ENCODE measurements around the gene MSRB1. TPM values are rescaled to one million over a fixed set of nuclear protein-coding genes. Genes with fewer than 3 reads are reported as not detected.
A peak's percentile ranks its signal among the peaks of the same experiment; 100 is the strongest.

Gene MSRB1, protein sequence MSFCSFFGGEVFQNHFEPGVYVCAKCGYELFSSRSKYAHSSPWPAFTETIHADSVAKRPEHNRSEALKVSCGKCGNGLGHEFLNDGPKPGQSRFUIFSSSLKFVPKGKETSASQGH
- total RNA-seq, result 10 to 100 TPM; 17.9 TPM

DNA sequence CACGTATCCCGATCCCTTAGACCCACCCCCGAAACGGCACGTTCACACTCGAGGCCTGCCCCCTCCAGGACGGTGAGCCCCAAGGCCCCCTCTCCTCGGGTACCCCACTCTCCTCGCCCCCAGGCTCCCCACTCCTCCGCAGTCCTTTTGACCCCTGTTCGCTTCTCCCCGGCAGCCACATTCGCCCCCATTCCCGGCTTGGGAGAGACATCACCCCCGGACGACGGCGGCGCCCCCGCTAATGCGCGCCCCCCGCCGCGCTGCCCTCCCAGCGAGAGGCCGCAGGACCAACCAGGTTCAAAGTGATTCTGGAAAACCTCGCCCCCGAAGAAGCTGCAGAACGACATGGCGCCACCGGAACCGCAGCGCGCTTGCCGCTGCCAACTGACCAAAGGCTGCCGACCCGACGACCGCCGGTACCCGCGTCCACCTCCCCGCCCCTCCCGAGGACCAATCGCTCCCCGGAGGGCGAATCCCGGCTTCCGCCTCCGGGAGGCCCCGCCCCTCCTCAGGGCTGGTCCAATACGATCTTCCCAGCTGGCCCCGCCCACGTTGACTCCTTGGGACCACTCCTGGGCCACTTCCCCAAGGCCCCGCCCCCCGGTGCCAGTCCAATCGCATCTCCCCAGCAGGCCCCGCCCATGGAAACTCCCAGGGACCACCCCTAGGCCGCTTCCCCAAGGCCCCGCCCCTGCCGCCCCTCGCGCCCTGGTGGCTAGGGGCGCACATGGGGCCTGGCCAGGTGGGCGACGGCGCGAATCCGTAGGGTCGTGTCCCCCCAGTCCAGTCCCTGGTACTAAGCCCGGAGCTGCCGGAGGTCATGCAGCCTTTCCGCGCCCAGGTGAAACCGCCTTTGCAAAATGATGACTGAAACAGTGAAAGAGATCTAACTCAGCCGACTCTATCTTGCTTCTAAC is at the start of gene MSRB1:
TSS of gene MSRB1 (minus strand) at position 390 of the 917 bp plus-strand sequence. CDS start at position 347, 43 bp downstream.
- H3K9me3 Mint-ChIP-seq, result no peaks in the 10 kb centered on the region
- CTCF ChIA-PET, result interaction anchor here (1.0 to 2.0 kb wide), 8 partner anchors 14 to 171 kb away, joined by 3 to 10 read pairs (median 4); partner anchors contain the start of genes EME2, MRPS34, NOXO1 and RPS2
- H3K36me3 Mint-ChIP-seq (ENCODE audit: low read depth), result peaks cover 6% of the 10 kb centered on the region
- H3K4me1 Mint-ChIP-seq, result peaks cover 27% of the 10 kb centered on the region
- H3K27me3 Mint-ChIP-seq, result no peaks in the 10 kb centered on the region
- H3K4me3 Mint-ChIP-seq, result peak within 1 kb of the TSS; percentile 84
- POLR2A ChIA-PET, result interaction anchor here (0.6 to 2.7 kb wide), 12 partner anchors 10 to 237 kb away, joined by 3 to 32 read pairs (median 4); partner anchors contain the start of genes FAHD1, HAGH, MAPK8IP3 and NUBP2
- H3K27ac Mint-ChIP-seq, result peak within 1 kb of the TSS; percentile 70
- peak; percentile 100 for DNase-seq

DNA sequence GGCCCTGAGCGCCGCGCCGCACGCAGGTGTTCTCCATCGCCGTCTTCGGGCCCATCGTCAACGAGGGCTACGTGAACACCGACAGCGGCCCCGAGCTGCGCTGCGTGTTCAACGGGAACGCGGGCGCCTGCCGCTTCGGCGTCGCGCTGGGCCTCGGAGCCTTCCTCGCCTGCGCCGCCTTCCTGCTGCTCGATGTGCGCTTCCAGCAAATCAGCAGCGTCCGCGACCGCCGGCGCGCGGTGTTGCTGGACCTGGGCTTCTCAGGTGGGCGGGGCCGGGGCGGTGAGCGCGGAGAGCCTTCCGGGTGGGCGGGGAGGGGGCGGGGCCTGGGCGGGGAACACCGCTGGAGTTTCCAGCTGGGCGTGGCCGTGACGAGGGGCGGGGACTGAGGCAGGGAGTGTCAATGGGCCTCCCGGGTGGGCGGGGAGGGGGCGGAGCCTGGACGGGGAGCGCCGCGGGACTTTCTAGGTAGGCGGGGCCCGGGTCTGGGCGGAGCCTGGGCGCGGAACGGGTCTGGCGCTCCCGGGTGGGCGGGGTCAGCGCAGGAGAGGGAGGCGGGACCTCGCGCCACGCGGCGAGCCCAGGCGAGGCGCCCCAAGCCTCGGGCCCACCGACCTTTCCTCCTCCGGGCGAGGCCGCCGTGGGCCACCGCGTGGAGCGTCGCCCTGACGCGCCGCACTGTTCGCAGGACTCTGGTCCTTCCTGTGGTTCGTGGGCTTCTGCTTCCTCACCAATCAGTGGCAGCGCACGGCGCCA is 49.1 kb upstream of the MSRB1 start:
- H3K4me1 Mint-ChIP-seq, result peaks cover 37% of the 10 kb centered on the region
- peak overlapping the region; percentile 35 for H3K27ac Mint-ChIP-seq
- ChIA-PET POLR2A (interaction anchor here (1.0 to 5.6 kb wide), 9 partner anchors 8 to 222 kb away, joined by 3 to 56 read pairs (median 15); partner anchors contain the start of genes GFER, NOXO1, PGP and RPS2), CTCF (interaction anchor here (1.5 to 3.8 kb wide), 2 partner anchors 12 to 163 kb away, joined by 3 to 36 read pairs; partner anchors contain the start of gene TRAF7)
- peaks cover 12% of the 10 kb centered on the region for H3K36me3 Mint-ChIP-seq (ENCODE audit: low read depth)
- DNase-seq, result peak; percentile 98
- H3K9me3 Mint-ChIP-seq, result no peaks in the 10 kb centered on the region
- H3K4me3 Mint-ChIP-seq, result peak overlapping the region; percentile 73
- peaks cover 14% of the 10 kb centered on the region for H3K27me3 Mint-ChIP-seq

DNA sequence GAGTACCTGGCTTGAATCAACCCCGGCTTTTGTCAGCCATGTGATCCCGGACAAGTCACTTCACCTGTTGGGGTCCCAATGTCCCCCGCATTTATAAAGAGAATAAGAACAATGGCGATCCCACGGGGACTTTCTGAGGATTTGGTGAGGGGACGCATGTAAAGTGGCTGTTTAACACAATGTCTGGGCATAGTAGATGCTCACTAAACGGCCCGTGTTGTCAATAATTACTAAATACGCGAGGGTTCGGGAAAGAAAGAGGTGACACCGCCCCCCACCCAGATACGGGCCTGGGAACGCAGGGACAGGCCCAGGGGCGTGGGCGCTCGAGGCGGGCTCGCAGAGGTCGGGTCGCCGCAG is 48.6 kb upstream of the MSRB1 start:
- DNase-seq, result no peak
- Mint-ChIP-seq H3K27me3 (peaks cover 14% of the 10 kb centered on the region), H3K9me3 (no peaks in the 10 kb centered on the region), H3K27ac (peak overlapping the region; percentile 71), H3K36me3 (ENCODE audit: low read depth) (peaks cover 14% of the 10 kb centered on the region), H3K4me1 (peaks cover 37% of the 10 kb centered on the region), H3K4me3 (peak overlapping the region; percentile 73)
- ChIA-PET CTCF (interaction anchor here (1.5 to 3.8 kb wide), 2 partner anchors 13 to 164 kb away, joined by 3 to 36 read pairs; partner anchors contain the start of gene TRAF7), POLR2A (interaction anchor here (1.0 to 5.6 kb wide), 9 partner anchors 8 to 223 kb away, joined by 3 to 56 read pairs (median 15); partner anchors contain the start of genes GFER, NOXO1, PGP and RPS2)

DNA sequence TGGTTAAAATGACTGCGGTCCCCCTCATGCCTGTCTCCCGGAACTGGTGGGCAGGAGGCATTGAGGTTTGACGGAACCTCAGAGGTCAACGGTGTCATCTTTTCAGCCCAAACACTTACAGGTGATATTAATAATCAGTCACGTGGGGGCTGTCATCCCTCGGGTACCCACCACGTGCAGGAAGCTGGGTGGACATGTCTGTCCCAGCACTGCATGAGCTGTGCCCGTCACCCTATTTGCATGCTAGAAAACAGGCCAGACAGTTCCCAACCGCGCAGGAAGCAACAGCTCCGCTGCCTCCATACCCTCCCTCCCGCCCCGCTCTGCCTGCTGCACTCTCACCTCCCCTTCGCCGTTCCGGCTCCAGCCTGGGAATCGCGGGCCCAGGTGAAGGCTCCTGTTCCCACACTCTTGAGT is 48.1 kb upstream of the MSRB1 start:
- H3K27ac Mint-ChIP-seq, result peak overlapping the region; percentile 71
- ChIA-PET CTCF (interaction anchor here (1.5 to 3.8 kb wide), 2 partner anchors 13 to 164 kb away, joined by 3 to 36 read pairs; partner anchors contain the start of gene TRAF7), POLR2A (interaction anchor here (1.0 to 5.6 kb wide), 8 partner anchors 9 to 223 kb away, joined by 3 to 56 read pairs (median 16); partner anchors contain the start of genes PGP, RPS2, TBL3 and TRAF7)
- H3K4me3 Mint-ChIP-seq, result peak overlapping the region; percentile 73
- peaks cover 14% of the 10 kb centered on the region for H3K27me3 Mint-ChIP-seq
- H3K4me1 Mint-ChIP-seq, result peaks cover 37% of the 10 kb centered on the region
- no peaks in the 10 kb centered on the region for H3K9me3 Mint-ChIP-seq
- peaks cover 18% of the 10 kb centered on the region for H3K36me3 Mint-ChIP-seq (ENCODE audit: low read depth)
- peak; percentile 67 for DNase-seq

DNA sequence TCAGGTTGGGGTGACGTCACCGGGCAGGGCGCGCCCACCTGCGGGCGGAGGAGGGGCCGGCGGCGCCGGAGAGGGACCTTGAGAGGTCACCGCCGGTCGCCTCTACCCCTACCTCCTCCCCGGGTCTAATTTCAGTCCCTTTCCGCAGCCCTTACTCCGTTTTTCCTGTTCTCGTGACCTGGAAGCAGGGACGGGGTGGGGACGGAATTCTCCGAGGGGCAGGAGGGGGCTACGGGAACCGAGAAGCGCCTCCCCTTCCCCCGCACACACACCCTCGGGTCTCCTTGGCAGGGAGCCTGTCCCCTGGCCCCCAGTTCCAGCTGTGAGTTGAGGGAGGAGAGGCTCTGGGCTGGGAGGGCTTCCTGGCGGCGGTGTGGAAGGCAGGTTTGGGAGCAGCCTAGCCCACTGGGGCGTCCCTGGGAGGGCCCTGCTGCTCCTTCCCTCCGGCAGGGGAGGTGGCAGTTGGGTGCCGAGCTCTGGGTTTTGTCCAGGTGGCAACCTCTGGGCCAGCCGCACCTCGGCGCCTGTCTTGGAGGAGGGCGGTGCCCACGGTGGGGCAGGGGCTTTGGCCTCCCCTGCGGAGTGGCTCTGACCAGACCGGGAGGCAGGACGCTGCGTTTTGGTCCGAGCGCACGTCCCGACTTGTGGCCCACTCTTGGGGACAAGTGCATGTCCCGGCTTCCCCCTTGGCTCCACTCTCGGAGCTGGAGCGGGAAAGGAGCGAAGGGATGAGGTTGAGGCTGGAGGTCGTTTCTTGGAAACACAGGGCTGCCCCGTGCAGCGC is 47.5 kb upstream of the MSRB1 start:
- DNase-seq, result peak; percentile 61
- POLR2A ChIA-PET, result interaction anchor here (1.0 to 5.6 kb wide), 8 partner anchors 9 to 224 kb away, joined by 3 to 56 read pairs (median 16); partner anchors contain the start of genes PGP, RPS2, TBL3 and TRAF7
- Mint-ChIP-seq H3K4me3 (peak overlapping the region; percentile 73), H3K27ac (peak overlapping the region; percentile 71), H3K9me3 (no peaks in the 10 kb centered on the region), H3K36me3 (ENCODE audit: low read depth) (peaks cover 16% of the 10 kb centered on the region), H3K4me1 (peaks cover 37% of the 10 kb centered on the region), H3K27me3 (peaks cover 14% of the 10 kb centered on the region)
- CTCF ChIA-PET, result interaction anchor here (0.6 to 3.8 kb wide), 2 partner anchors 14 to 24 kb away, joined by 4 to 36 read pairs; no protein-coding TSS in a partner anchor

DNA sequence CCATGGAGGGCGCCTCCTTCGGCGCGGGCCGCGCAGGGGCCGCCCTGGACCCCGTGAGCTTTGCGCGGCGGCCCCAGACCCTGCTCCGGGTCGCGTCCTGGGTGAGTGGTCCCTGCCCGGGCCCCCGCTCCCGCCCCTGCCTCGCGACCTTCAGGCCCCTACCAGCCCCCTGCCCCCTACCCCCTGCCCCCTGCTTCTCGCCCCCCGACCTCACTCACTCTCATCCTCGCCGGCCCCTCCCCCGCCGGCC is 47.0 kb upstream of the MSRB1 start:
- Mint-ChIP-seq H3K27ac (no peak overlapping the region), H3K4me3 (no peak overlapping the region), H3K36me3 (ENCODE audit: low read depth) (peaks cover 13% of the 10 kb centered on the region), H3K4me1 (peaks cover 41% of the 10 kb centered on the region), H3K9me3 (no peaks in the 10 kb centered on the region), H3K27me3 (peaks cover 14% of the 10 kb centered on the region)
- CTCF ChIA-PET, result interaction anchor here (0.6 kb wide), 1 partner anchor 25 kb away, joined by 4 read pairs; no protein-coding TSS in a partner anchor
- no peak for DNase-seq
- POLR2A ChIA-PET, result interaction anchor here (1.0 to 5.6 kb wide), 7 partner anchors 10 to 165 kb away, joined by 3 to 56 read pairs (median 16); partner anchors contain the start of genes RPS2, TBL3, TRAF7 and ZNF598

DNA sequence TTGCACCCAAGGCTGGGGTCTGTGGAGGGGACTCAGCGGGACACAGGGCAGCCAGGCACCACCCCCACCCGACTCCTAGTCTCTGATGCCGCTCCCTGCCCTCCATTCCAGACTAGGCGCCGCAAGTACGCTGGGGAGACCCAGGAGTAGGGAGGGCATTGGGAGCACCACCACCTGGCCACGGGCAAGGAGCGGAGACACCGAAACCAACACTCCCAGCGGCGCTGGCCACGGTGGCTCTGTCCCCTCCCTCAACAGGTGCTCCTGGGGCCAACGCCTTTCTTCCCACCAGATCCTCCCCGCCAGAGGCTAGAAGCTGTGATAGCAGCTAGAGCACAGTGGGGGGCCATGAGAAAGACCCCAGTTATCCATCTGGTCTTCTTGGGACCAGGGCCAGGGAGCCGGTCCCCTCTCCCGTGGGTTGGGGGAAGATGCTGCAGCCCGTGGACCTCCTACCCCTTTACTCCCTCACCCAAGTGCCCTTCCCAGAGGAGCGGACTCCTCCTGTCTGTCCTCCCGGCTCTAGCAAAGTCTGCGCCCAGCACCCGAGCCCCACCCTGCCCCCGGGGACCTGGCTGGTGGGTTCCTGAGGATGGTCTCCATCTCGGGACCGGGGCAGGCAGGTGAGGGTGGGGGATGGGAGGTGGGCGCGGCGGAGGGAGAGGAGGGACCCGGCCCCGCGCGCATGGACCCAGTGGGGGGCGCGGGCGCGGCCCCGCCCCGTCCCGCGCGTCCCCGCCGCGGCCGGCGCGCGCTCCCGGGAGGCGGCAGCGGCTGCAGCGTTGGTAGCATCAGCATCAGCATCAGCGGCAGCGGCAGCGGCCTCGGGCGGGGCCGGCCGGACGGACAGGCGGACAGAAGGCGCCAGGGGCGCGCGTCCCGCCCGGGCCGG is 46.5 kb upstream of the MSRB1 start, which contains the start of gene SYNGR3:
TSS of gene SYNGR3 (plus strand) at position 762 of the 892 bp plus-strand sequence. CDS start 133 bp downstream, outside the sequence.
- H3K4me3 Mint-ChIP-seq, result peak within 1 kb of the TSS; percentile 73
- CTCF ChIA-PET, result no interaction called here
- peaks cover 46% of the 10 kb centered on the region for H3K4me1 Mint-ChIP-seq
- H3K9me3 Mint-ChIP-seq, result no peaks in the 10 kb centered on the region
- POLR2A ChIA-PET, result interaction anchor here (1.1 to 5.2 kb wide), 5 partner anchors 9 to 26 kb away, joined by 3 to 56 read pairs (median 15); partner anchors contain the start of genes RPS2, TBL3 and ZNF598
- peaks cover 14% of the 10 kb centered on the region for H3K27me3 Mint-ChIP-seq
- DNase-seq, result no peak
- no peak within 1 kb of the TSS for H3K27ac Mint-ChIP-seq
- peaks cover 13% of the 10 kb centered on the region for H3K36me3 Mint-ChIP-seq (ENCODE audit: low read depth)

DNA sequence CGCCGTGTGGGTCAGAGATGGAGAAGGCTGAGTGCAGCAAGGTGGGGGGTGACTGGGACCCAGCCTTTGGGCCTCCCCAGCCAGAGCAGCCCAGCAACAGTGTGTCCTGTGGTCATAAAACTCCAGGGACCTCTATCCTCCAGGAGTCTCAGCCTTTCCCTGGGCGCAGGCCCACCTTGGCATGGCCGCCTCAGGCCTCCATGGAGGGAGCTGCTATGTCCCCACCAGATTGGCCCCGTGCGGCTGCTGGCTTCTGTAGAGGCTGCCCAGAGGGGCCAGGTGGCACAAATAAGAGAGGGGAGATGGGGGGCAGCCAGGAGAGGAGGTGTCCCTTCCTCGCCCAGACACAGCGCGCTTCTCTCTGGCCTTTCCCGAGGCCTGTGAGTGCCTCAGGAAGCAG is 44.2 kb upstream of the MSRB1 start:
- Mint-ChIP-seq H3K4me1 (peaks cover 44% of the 10 kb centered on the region), H3K27ac (no peak overlapping the region), H3K9me3 (no peaks in the 10 kb centered on the region), H3K4me3 (no peak overlapping the region), H3K36me3 (ENCODE audit: low read depth) (peaks cover 13% of the 10 kb centered on the region), H3K27me3 (peaks cover 25% of the 10 kb centered on the region)
- DNase-seq, result no peak
- ChIA-PET CTCF (no interaction called here), POLR2A (interaction anchor here (1.9 to 12.7 kb wide), 3 partner anchors 15 to 23 kb away, joined by 5 to 149 read pairs (median 47); partner anchors contain the start of genes NDUFB10, RNF151, RPS2 and TBL3)

DNA sequence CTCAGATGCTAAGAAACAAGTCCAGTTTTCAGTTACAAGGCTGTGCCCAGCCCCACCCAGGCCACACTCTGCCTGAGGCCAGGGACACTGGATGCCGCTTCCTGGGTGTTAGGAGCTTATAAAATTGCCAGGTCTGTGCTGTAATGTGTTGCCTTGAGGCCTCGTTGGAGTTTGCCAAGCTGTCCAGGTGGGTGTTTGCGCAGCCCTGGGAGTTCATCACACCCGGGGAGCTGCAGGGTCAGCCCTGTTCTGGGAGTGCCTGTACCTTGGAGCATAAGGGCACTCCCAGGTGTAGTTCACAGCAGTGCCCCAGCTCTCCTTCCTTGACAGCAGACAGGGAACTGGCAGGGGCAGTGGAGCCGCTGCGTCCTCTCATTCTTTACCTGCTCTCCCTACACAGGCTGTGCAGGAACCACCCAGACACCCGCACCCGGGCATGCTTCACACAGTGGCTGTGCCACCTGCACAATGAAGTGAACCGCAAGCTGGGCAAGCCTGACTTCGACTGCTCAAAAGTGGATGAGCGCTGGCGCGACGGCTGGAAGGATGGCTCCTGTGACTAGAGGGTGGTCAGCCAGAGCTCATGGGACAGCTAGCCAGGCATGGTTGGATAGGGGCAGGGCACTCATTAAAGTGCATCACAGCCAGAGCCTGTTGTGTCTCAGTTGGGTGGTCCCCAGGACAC is 42.6 kb upstream of the MSRB1 start:
- POLR2A ChIA-PET, result interaction anchor here (1.1 to 12.7 kb wide), 4 partner anchors 13 to 170 kb away, joined by 3 to 149 read pairs (median 30); partner anchors contain the start of genes NDUFB10, RNF151, RPS2 and TBL3
- Mint-ChIP-seq H3K9me3 (no peaks in the 10 kb centered on the region), H3K27ac (no peak overlapping the region), H3K36me3 (ENCODE audit: low read depth) (peaks cover 13% of the 10 kb centered on the region), H3K27me3 (peaks cover 36% of the 10 kb centered on the region), H3K4me3 (peak overlapping the region; percentile 80), H3K4me1 (peaks cover 34% of the 10 kb centered on the region)
- no peak for DNase-seq
- CTCF ChIA-PET, result interaction anchor here (0.7 to 1.7 kb wide), 3 partner anchors 14 to 18 kb away, joined by 3 to 6 read pairs (median 3); partner anchors contain the start of gene TBL3
